GM12864 (cell line): ENCODE data around the gene FUBP1.

Experiments
- DNase-seq: peaks from one replicate; pipeline ENCODE4 v3.0.0-alpha.2; 2011; ENCODE audit warnings: low read depth
- H3K4me3 ChIP-seq: 2 replicates; pipeline ENCODE4 v1.5.1; 2011; ENCODE audit warnings: mild to moderate bottlenecking, low read depth, low read length, control low read depth
- CTCF ChIP-seq: IDR thresholded peaks from 2 replicates; pipeline ENCODE4 v1.5.1; 2011; ENCODE audit warnings: low read depth, mild to moderate bottlenecking, moderate library complexity, low read length, control low read depth, inconsistent platforms; ENCODE audit errors: missing control alignments

FUBP1 gene

GRCh38 chr1:77958850-77959249 lies 20.0 kb downstream of the FUBP1 start:
- no peak for TF ChIP-seq CTCF
- no peak for DNase-seq
- H3K4me3 ChIP-seq: no peak overlapping the region

- DNase-seq: no peak
- no peak overlapping the region for H3K4me3 ChIP-seq
- TF ChIP-seq CTCF: no peak
These were observed 20.5 kb downstream of the FUBP1 start for GRCh38 chr1:77958391-77958790.

- no peak overlapping the region for H3K4me3 ChIP-seq
- TF ChIP-seq CTCF: no peak
- DNase-seq: no peak
These were observed 22.4 kb downstream of the FUBP1 start for GRCh38 chr1:77956464-77956863.

- H3K4me3 ChIP-seq: no peak overlapping the region
- no peak for TF ChIP-seq CTCF
- no peak for DNase-seq
These were observed 23.2 kb downstream of the FUBP1 start for GRCh38 chr1:77955709-77956108.

- H3K4me3 ChIP-seq: no peak overlapping the region
- DNase-seq: no peak
- TF ChIP-seq CTCF: no peak
These were observed 24.4 kb downstream of the FUBP1 start for GRCh38 chr1:77954521-77954920.

- H3K4me3 ChIP-seq: no peak overlapping the region
- TF ChIP-seq CTCF: no peak
- DNase-seq: no peak
These were observed 25.0 kb downstream of the FUBP1 start for GRCh38 chr1:77953907-77954306.

GRCh38 chr1:77951328-77951727 lies 27.5 kb downstream of the FUBP1 start:
- no peak for DNase-seq
- no peak for TF ChIP-seq CTCF
- H3K4me3 ChIP-seq: no peak overlapping the region
